AG04449 (cell line): ENCODE measurements around the gene UNC5B.
A peak's percentile ranks its signal among the peaks of the same experiment; 100 is the strongest.

Experiments
- CTCF ChIA-PET: fragments of 350-600 bp; formaldehyde crosslinking; extraction: SDS; loops from one replicate; lab custom pipeline; 2021; ENCODE audit warnings: antibody characterized with exemption; lab: Yijun Ruan, JAX
- POLR2A ChIA-PET: fragments of 400-600, 350-600 bp; formaldehyde crosslinking; extraction: SDS; loops from one replicate; lab custom pipeline; 2020; ENCODE audit warnings: antibody characterized with exemption, inconsistent platforms; lab: Yijun Ruan, JAX
- DNase-seq: peaks from one replicate; pipeline ENCODE4 v3.0.0-alpha.2; 2010; ENCODE audit warnings: low read depth, low spot score
- H3K4me3 ChIP-seq: 2 replicates; pipeline ENCODE4 v1.5.1; 2011; ENCODE audit warnings: low read depth, mild to moderate bottlenecking, control low read depth, low read length
- TF ChIP-seq, protein P1 (sequence below): IDR thresholded peaks from one replicate; pipeline ENCODE4 v1.5.1; 2011; ENCODE audit warnings: mild to moderate bottlenecking, moderate library complexity, low read length, control low read depth, inconsistent platforms; ENCODE audit not compliant: insufficient read depth; ENCODE audit errors: missing control alignments

The UNC5B gene

DNA sequence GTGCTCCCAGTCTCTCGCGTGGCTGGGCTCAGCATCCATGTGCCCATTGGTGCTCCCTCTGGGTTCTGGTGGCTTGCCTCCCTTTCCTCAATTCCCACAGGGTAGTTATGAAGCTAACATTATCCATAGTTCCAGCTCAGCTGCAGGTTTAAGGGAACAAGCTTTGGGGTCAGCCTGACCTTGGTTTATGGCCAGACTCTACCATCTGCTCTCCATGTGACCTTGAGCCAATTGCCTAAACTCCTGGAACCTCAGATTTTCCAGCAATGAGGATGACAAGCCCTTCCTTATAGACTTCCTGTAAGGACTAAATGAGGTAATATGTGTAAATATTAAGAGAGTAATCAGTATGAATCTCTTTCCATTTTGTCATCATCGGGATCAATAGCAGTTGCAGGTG, 96.6 kb downstream of the UNC5B start:
- CTCF ChIA-PET: interaction anchor here (0.8 to 1.7 kb wide), 6 partner anchors 8 to 388 kb away, joined by 3 to 6 read pairs (median 6); partner anchors contain the start of gene SLC29A3
- H3K4me3 ChIP-seq: no peak overlapping the region
- no peak for DNase-seq
- TF ChIP-seq, protein P1, sequence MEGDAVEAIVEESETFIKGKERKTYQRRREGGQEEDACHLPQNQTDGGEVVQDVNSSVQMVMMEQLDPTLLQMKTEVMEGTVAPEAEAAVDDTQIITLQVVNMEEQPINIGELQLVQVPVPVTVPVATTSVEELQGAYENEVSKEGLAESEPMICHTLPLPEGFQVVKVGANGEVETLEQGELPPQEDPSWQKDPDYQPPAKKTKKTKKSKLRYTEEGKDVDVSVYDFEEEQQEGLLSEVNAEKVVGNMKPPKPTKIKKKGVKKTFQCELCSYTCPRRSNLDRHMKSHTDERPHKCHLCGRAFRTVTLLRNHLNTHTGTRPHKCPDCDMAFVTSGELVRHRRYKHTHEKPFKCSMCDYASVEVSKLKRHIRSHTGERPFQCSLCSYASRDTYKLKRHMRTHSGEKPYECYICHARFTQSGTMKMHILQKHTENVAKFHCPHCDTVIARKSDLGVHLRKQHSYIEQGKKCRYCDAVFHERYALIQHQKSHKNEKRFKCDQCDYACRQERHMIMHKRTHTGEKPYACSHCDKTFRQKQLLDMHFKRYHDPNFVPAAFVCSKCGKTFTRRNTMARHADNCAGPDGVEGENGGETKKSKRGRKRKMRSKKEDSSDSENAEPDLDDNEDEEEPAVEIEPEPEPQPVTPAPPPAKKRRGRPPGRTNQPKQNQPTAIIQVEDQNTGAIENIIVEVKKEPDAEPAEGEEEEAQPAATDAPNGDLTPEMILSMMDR: no peak
- POLR2A ChIA-PET: interaction anchor here (0.6 kb wide), 1 partner anchor 258 kb away, joined by 4 read pairs; no protein-coding TSS in a partner anchor

DNA sequence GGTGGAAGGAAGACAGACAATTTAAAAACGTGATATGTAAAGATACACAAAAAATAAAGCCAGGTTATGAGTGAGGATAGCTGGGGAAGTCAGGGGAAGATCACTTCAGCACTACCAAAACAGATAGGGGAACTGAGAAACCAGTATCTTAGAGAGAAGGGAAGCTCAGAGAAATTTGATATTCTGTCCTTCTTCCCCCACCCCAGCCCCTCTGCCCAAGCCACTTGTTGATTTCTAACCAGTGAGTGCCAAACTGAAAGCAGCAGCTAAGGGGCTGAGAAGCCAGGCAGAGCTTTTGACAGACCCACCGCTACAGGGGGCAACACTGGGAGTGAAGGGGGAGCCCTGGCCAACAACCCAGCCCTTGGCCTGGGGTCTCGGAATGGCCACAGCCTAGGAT, 97.5 kb downstream of the UNC5B start:
- no peak overlapping the region for H3K4me3 ChIP-seq
- POLR2A ChIA-PET: no interaction called here
- CTCF ChIA-PET: interaction anchor here (0.6 to 1.7 kb wide), 7 partner anchors 9 to 739 kb away, joined by 3 to 6 read pairs (median 6); partner anchors contain the start of gene SLC29A3
- no peak for DNase-seq
- TF ChIP-seq, protein P1: no peak

DNA sequence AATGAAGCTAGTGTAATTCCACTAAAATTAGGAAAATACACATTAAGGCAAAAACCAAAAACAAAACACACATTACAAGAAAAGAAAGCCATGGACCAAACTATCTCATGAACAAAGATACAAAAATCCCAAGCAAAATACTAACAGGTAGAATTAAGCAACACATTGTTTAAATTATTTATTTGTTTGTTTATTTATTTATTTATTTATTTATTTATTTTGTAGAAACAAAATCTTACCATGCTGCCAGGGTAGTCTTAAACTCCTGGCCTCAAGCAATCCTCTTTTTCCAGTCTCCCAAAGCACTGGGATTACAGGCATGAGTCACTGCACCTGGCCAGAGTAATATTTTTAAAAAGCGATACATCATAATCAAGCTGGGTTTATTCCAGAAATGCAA, 99.8 kb downstream of the UNC5B start:
- POLR2A ChIA-PET: no interaction called here
- CTCF ChIA-PET: interaction anchor here (1.1 to 13.2 kb wide), 6 partner anchors 9 to 401 kb away, joined by 3 to 243 read pairs (median 16); no protein-coding TSS in a partner anchor
- H3K4me3 ChIP-seq: no peak overlapping the region
- DNase-seq: no peak
- TF ChIP-seq, protein P1: no peak

DNA sequence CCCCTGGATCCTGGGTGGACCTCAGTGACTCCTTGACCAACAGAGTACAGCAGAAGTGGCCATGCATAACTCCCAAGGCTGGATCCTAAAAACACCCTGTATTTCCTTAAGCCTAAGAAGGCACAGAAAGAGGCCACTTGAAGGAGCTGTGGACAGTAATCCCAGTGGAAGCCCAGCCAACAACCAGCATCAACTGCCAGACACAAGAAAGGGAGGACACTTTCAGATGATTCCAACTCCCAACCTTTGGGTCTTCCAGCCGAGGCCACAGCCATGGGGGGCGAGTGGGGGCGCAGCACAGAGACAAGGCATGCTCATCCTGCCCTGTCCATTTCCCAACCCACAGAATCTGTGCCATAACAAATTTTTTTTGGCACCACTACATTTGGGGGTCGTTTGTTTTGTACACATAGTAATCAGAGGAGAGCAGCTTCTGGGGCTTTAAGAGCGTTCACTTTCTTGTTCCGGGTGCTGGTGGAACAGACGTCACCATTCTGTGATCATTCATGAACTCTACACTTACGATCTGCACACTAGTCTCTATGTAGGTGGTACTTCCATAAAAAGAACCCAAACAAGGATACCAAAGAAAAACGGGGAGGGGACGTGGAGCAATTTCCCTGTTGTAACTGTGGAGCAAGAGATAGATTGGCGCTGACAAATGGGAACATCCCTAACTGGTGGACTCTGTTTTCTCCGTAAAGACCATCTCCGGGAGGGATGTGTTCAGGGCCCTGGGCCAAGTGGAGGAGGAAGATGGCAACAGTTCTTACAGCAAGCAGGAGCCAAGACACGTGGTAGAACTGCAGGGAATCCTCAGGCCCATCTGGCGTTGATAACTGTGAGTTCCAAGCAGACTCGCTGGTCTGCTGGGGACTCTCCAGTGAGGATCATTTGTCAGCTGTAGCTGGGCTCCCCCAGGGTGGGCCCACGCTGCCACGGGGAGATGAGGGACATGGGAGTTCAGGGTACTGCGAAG, 100.7 kb downstream of the UNC5B start:
- ChIA-PET CTCF (interaction anchor here (0.8 to 13.2 kb wide), 24 partner anchors 10 to 1036 kb away, joined by 3 to 243 read pairs (median 4); no protein-coding TSS in a partner anchor), POLR2A (no interaction called here)
- H3K4me3 ChIP-seq: no peak overlapping the region
- peak; percentile 33 for DNase-seq
- TF ChIP-seq, protein P1: no peak

DNA sequence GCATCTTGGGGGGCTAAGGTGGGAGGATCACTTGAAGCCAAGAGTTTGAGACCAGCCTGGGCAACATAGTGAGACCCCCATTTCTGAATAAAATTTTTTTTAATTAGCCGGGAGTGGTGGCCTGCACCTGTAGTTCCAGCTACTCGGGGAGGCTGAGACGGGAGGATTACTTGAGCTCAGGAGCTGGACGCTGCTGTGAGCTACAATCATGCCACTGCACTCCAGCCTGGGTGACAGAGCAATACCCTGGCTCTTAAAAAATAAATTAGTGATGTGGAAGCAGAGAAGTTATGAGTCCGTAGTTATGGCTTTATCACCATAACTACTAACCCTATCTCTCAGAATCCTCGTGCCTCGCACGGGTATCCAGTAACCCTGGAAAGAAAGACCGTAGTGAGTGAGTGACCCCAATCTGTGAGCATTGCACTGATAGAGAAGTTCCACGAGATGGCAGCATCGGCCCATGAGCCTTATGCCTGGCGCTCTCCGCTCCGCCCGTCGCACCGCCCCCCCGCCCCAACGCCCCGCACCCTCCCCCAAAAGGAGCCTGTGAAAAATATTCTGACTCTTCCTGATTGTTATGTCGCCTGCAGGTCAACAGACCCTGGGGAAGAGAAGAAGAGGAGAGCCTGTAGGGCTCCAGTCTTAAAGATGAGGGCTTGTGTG, 101.8 kb downstream of the UNC5B start:
- POLR2A ChIA-PET: no interaction called here
- no peak for DNase-seq

More for the DNA sequence above, 101.8 kb downstream of the UNC5B start:
- TF ChIP-seq, protein P1: peak; percentile 70
- CTCF ChIA-PET: interaction anchor here (0.6 to 13.2 kb wide), 27 partner anchors 9 to 1035 kb away, joined by 3 to 243 read pairs (median 4); no protein-coding TSS in a partner anchor
- no peak overlapping the region for H3K4me3 ChIP-seq
